KMS-11 (cell line): ENCODE data around the gene PTGES3.

Experiments
- H2AFZ ChIP-seq: fragments of 200-600 bp; sonication (generic); 2 replicates; pipeline ENCODE4 v1.6.1; 2016; ENCODE audit warnings: antibody characterized with exemption, mixed run types, low read depth
- H3K27ac ChIP-seq: fragments of 200-600 bp; sonication (generic); 2 replicates; pipeline ENCODE4 v1.6.1; 2016; ENCODE audit warnings: mild to moderate bottlenecking, mixed run types
- H3K27me3 ChIP-seq: fragments of 200-600 bp; sonication (generic); 2 replicates; pipeline ENCODE4 v1.6.1; 2017; ENCODE audit warnings: mild to moderate bottlenecking, low read depth, mixed run types, moderate library complexity; ENCODE audit not compliant: insufficient read depth
- H3K36me3 ChIP-seq: fragments of 200-600 bp; sonication (generic); 2 replicates; pipeline ENCODE4 v1.6.1; 2017; ENCODE audit warnings: mild to moderate bottlenecking, mixed run types; ENCODE audit not compliant: insufficient read depth
- H3K4me1 ChIP-seq: fragments of 200-600 bp; sonication (generic); 2 replicates; pipeline ENCODE4 v1.6.1; 2016; ENCODE audit warnings: mild to moderate bottlenecking, low read depth, mixed run types; ENCODE audit not compliant: poor library complexity, severe bottlenecking
- H3K4me2 ChIP-seq: fragments of 200-600 bp; sonication (generic); 2 replicates; pipeline ENCODE4 v1.7.0; 2016; ENCODE audit warnings: mild to moderate bottlenecking, mixed run types
- H3K4me3 ChIP-seq: fragments of 200-600 bp; sonication (generic); IDR thresholded peaks from 2 replicates; pipeline ENCODE4 v1.6.1; 2017; ENCODE audit warnings: low read depth, low read length, mixed read lengths; ENCODE audit not compliant: insufficient read depth
- H3K79me2 ChIP-seq: fragments of 200-600 bp; sonication (generic); 2 replicates; pipeline ENCODE4 v1.6.1; 2016; ENCODE audit warnings: low read depth, mixed run types; ENCODE audit not compliant: insufficient read depth
- H3K9ac ChIP-seq: fragments of 200-600 bp; sonication (generic); 2 replicates; pipeline ENCODE4 v1.6.1; 2016; ENCODE audit warnings: mild to moderate bottlenecking, mixed run types
- H4K20me1 ChIP-seq: fragments of 200-600 bp; sonication (generic); 2 replicates; pipeline ENCODE4 v1.6.1; 2016; ENCODE audit warnings: mild to moderate bottlenecking, mixed run types; ENCODE audit not compliant: insufficient read depth
- CTCF ChIP-seq: fragments of 200-600 bp; sonication (generic); conservative IDR thresholded peaks from 2 replicates; pipeline ENCODE4 v1.6.1; 2017; ENCODE audit warnings: low read depth, mild to moderate bottlenecking, antibody characterized with exemption, low read length, moderate library complexity, mixed read lengths

The PTGES3 gene

GRCh38 chr12:56722832-56723231 is 34.7 kb upstream of the PTGES3 start:
- peaks cover 54% of the 10 kb centered on the region for H4K20me1 ChIP-seq
- H3K9ac ChIP-seq = peak overlapping the region; percentile 95; the same call in 1 of the 2 replicates
- H3K4me1 ChIP-seq = peaks cover 69% of the 10 kb centered on the region
- peak overlapping the region; percentile 93 for H3K4me2 ChIP-seq
- H3K4me3 ChIP-seq = no peak overlapping the region
- peaks cover 72% of the 10 kb centered on the region for H3K79me2 ChIP-seq
- TF ChIP-seq CTCF = no peak
- H3K27me3 ChIP-seq = no peaks in the 10 kb centered on the region
- peak overlapping the region; percentile 92; the same call in 1 of the 2 replicates for H3K27ac ChIP-seq
- H3K36me3 ChIP-seq = peaks cover 44% of the 10 kb centered on the region; the same call in 1 of the 2 replicates
- H2AFZ ChIP-seq = no peak overlapping the region

- peaks cover 80% of the 10 kb centered on the region for H3K4me1 ChIP-seq
- no peak overlapping the region for H2AFZ ChIP-seq
- no peaks in the 10 kb centered on the region for H3K27me3 ChIP-seq
- peaks cover 44% of the 10 kb centered on the region; the same call in 1 of the 2 replicates for H3K36me3 ChIP-seq
- H3K27ac ChIP-seq = peak overlapping the region; percentile 3; the same call in 1 of the 2 replicates
- no peak overlapping the region for H3K4me3 ChIP-seq
- H3K79me2 ChIP-seq = peaks cover 83% of the 10 kb centered on the region
- H4K20me1 ChIP-seq = peaks cover 55% of the 10 kb centered on the region
- H3K9ac ChIP-seq = peak overlapping the region; percentile 0; the same call in 1 of the 2 replicates
- TF ChIP-seq CTCF = no peak
- peak overlapping the region; percentile 93 for H3K4me2 ChIP-seq
Observed at GRCh38 chr12:56721721-56722120, 33.6 kb upstream of the PTGES3 start.

- Histone ChIP-seq H2AFZ (no peak overlapping the region), H3K27me3 (no peaks in the 10 kb centered on the region), H3K27ac (peak overlapping the region; percentile 3; the same call in 1 of the 2 replicates), H3K79me2 (peaks cover 88% of the 10 kb centered on the region), H3K9ac (no peak overlapping the region), H3K4me1 (peaks cover 85% of the 10 kb centered on the region), H3K36me3 (peaks cover 44% of the 10 kb centered on the region; the same call in 1 of the 2 replicates), H4K20me1 (peaks cover 60% of the 10 kb centered on the region), H3K4me2 (peak overlapping the region; percentile 93), H3K4me3 (no peak overlapping the region)
- no peak for TF ChIP-seq CTCF
Observed at GRCh38 chr12:56721216-56721615, 33.1 kb upstream of the PTGES3 start.

- peak overlapping the region; percentile 93 for H3K4me2 ChIP-seq
- H2AFZ ChIP-seq = no peak overlapping the region
- no peak overlapping the region for H3K4me3 ChIP-seq
- H3K27me3 ChIP-seq = no peaks in the 10 kb centered on the region
- peaks cover 93% of the 10 kb centered on the region for H3K79me2 ChIP-seq
- peaks cover 85% of the 10 kb centered on the region for H3K4me1 ChIP-seq
- no peak overlapping the region; the same call in 1 of the 2 replicates for H3K9ac ChIP-seq
- no peak for TF ChIP-seq CTCF
- peak overlapping the region; percentile 3; the same call in 1 of the 2 replicates for H3K27ac ChIP-seq
- peaks cover 44% of the 10 kb centered on the region; the same call in 1 of the 2 replicates for H3K36me3 ChIP-seq
- H4K20me1 ChIP-seq = peaks cover 64% of the 10 kb centered on the region
Observed at GRCh38 chr12:56720731-56721151, 32.7 kb upstream of the PTGES3 start.
